HFF-Myc (cell line): ENCODE data around the gene GAK.

Experiments used
- DNase-seq: peaks from one replicate; pipeline ENCODE4 v3.0.0-alpha.2; 2011; ENCODE audit warnings: low read depth; ENCODE audit errors: extremely low read depth
- H3K4me3 ChIP-seq: replicated peaks from 2 replicates; pipeline ENCODE4 v1.5.1; 2011; ENCODE audit warnings: low read depth, mild to moderate bottlenecking, control low read depth, low read length
- TF ChIP-seq, protein P1 (sequence below): IDR thresholded peaks from 2 replicates; pipeline ENCODE4 v1.5.1; 2012; ENCODE audit warnings: mild to moderate bottlenecking, low read depth, low read length, control low read depth; ENCODE audit errors: missing control alignments

The GAK gene

DNA sequence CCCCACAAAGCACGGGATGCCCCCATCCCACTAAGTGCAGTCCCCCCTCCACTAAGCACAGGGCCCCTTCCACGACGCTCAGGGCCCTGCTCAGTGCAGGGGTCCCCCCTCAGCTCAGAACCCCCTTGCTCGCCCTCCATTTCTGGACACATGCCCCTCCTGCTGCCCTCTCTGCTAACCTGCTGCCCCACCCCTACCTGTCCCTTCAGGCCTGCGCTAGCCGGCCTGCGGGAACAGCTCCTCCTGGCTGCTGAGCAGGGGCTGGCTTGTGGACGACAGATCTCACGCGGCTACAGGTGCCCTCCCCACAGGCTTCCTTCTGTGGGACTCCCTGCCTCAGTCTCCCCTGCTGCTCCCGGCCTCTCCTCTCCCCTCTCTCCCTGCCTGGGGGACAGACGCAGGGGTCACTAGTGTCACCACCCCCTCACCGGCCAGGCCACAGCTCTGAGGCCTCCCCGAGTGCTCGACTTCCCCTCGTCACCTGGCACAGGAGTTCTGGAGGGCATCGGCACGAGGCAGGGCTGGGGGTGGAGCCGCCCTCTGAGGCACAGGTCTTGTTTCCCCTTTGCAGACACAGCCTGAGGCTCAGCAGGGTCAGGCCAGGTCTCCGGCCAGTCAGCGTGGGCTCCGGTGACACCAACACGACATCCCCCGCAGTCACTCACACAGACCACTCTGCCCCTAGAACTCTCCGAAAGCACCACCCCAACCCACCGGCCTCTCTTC, 21.6 kb downstream of the GAK start:
- TF ChIP-seq, protein P1, sequence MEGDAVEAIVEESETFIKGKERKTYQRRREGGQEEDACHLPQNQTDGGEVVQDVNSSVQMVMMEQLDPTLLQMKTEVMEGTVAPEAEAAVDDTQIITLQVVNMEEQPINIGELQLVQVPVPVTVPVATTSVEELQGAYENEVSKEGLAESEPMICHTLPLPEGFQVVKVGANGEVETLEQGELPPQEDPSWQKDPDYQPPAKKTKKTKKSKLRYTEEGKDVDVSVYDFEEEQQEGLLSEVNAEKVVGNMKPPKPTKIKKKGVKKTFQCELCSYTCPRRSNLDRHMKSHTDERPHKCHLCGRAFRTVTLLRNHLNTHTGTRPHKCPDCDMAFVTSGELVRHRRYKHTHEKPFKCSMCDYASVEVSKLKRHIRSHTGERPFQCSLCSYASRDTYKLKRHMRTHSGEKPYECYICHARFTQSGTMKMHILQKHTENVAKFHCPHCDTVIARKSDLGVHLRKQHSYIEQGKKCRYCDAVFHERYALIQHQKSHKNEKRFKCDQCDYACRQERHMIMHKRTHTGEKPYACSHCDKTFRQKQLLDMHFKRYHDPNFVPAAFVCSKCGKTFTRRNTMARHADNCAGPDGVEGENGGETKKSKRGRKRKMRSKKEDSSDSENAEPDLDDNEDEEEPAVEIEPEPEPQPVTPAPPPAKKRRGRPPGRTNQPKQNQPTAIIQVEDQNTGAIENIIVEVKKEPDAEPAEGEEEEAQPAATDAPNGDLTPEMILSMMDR, result no peak
- H3K4me3 ChIP-seq, result no peak overlapping the region
- DNase-seq, result no peak

DNA sequence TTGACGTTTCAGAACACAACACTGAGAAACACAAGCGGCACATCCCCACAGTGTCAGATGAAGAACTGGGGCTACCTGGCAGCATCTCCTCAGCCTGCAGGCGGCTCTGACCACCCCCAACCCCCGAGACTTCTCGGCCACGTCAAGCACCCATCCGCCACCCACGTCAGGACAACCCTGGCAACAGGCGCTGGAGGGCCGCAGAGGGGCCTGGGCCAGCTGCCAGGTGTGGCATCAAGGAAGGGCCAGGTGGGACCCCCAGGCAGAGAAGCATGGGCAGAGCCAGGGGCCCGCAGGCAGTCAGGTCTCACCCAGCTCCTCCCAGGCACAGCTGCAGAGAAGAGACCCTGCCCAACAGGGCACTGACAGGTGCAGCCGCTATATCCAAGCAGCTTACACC, 22.3 kb downstream of the GAK start:
- no peak for DNase-seq

DNA sequence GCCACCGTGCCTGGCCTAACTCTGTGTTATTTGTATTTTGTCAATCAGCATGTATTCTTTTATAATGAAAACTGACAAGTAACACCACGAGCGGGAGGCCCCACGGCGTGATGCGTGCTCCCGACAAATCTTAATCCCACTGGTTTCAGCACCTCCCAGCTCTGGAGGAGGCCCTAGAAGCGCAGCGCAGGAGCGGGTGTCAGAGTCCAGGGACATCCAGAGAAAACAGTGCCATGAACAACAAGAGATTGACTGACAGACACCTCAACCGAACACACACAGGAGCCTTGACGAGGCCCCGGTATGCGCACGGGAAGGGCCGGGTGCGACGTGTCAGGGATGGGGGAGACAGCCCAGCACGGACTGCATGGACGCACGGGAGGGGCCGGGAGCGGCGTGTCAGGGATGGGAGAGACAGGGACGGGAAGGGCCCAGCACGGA, 23.0 kb downstream of the GAK start:
- no peak for DNase-seq
- TF ChIP-seq, protein P1, result no peak
- no peak overlapping the region for H3K4me3 ChIP-seq

More for the DNA sequence above, 22.3 kb downstream of the GAK start:
- H3K4me3 ChIP-seq, result no peak overlapping the region
- TF ChIP-seq, protein P1, result no peak

DNA sequence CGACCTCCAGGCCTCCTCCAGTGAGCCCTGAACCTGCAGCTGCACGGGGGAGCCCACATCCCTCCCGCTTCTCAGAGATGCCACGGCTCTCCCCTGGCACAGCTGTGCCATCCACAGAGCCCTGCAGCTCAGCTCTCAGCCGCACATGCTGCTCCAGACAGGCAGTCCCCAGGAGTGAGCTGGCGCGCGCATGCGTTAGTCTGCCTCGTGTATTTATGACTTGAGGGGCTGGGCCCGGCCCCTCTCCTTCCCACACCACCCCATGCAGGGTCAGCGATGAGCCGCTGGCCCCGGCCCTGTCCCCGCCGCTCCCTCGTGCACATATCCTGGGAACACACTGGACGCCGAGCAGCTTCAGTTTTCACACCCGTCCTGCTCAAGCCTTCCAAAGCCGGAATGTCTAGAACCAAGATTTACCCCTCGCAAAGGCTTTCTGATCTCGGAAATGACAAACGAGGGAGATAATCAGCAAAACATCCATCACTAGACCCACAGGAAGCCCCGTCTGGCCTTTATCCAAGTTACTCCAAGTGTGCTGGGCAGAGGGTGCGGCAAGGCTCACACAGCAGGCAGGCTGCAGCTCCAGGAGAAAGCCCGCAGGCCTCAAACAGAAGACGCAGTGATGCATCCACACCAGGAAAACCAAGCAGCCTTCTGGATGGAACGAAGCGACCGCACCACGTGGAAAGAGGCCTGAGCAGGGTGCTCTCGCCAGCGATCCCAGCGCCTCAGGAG, 24.3 kb downstream of the GAK start:
- TF ChIP-seq, protein P1, result no peak
- DNase-seq, result no peak
- H3K4me3 ChIP-seq, result no peak overlapping the region

DNA sequence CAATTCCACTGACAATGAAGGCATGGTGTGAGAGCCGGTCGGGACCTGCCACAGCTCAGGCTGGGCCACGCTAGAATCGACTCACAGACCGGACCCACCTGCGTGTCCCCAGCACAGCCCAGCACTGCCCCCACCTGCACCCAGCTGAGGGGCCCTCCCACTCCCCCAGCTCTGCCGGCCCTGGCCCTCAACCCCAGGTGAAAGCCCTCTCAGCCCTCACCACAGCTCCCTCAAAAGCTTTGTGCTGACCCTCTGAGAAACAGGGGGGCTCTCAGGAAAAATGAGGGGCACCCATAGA, 25.1 kb downstream of the GAK start:
- no peak overlapping the region for H3K4me3 ChIP-seq
- TF ChIP-seq, protein P1, result no peak

DNA sequence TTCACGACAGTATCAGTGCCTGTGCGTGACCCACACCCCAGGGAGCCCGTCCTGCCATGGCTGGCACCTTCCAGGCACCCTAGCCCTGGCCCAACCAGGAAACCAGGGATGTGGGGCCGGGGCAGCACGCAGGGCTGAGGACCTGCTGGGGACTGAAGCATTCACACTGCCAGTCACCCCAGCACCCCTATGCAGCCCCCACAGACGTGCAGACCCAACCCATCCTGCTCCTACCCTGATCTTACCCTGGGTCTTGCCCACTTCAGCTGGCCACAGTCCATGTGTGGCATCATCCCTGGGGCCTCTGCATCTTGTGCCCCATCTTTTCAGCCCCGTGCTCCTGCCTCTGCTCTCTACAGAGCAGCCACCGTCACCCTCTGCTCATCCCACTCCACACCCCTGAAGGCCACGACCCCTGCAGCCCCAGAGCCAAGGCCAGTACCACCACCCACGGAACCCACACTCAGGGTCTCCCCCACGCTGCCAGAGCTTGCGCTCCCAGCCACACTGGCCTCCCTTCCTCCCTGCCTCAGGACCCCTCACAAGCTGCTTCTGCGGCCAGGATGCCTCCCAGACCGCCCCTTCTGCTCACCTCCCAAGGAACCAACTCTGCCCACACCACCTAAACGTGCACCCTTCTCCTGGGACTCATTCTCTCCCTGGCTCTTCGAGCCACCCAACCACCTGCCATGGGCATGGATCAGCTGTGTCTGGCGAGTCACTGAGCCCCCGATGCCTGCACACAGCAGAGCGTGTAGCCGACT, 25.6 kb downstream of the GAK start:
- no peak for DNase-seq
- TF ChIP-seq, protein P1, result no peak
- no peak overlapping the region for H3K4me3 ChIP-seq

More for the DNA sequence above, 25.1 kb downstream of the GAK start:
- DNase-seq, result no peak
